Measurements from ENCODE around the gene MARCHF10. TPM values are rescaled to one million over a fixed set of nuclear protein-coding genes. Genes with fewer than 3 reads are reported as not detected.

The MARCHF10 gene
- polyA plus RNA-seq, 1 experiment: 0.43 TPM

GRCh38 chr17:62809656-62810055 is 1.5 kb upstream of the MARCHF10 start:
- Histone ChIP-seq H3K27me3 (ENCODE audit: control insufficient read depth, insufficient read depth, low read length) (no peaks in the 10 kb centered on the region), H3K4me3 (ENCODE audit: low read depth, low read length) (no peak overlapping the region), H3K36me3 (ENCODE audit: control insufficient read depth, insufficient read depth, low read length) (no peaks in the 10 kb centered on the region)
- CTCF ChIA-PET: no interaction called here
- POLR2A ChIA-PET: interaction anchor here (0.6 kb wide), 1 partner anchor 88 kb away, joined by 4 read pairs; no protein-coding TSS in a partner anchor
- no peak for DNase-seq (ENCODE audit: low read depth)
- no peak for TF ChIP-seq CTCF (IDR thresholded peaks at IDR 0.05; ENCODE audit: insufficient read depth, low read depth, low read length)

- POLR2A ChIA-PET: no interaction called here
Measured at GRCh38 chr17:62808576-62808970, 459 bp upstream of the MARCHF10 start.

GRCh38 chr17:62805234-62805633 is 2.9 kb downstream of the MARCHF10 start:
- Histone ChIP-seq H3K27me3 (ENCODE audit: control insufficient read depth, insufficient read depth, low read length) (no peaks in the 10 kb centered on the region), H3K4me3 (ENCODE audit: low read depth, low read length) (no peak overlapping the region), H3K36me3 (ENCODE audit: control insufficient read depth, insufficient read depth, low read length) (no peaks in the 10 kb centered on the region)
- CTCF ChIA-PET: interaction anchor here (1.2 kb wide), 1 partner anchor 14 kb away, joined by 3 read pairs; no protein-coding TSS in a partner anchor
- DNase-seq (ENCODE audit: low read depth): no peak
- no peak for TF ChIP-seq CTCF (IDR thresholded peaks at IDR 0.05; ENCODE audit: insufficient read depth, low read depth, low read length)
- POLR2A ChIA-PET: no interaction called here

More at GRCh38 chr17:62808576-62808970, 459 bp upstream of the MARCHF10 start:
- H3K27me3 ChIP-seq (ENCODE audit: control insufficient read depth, insufficient read depth, low read length): no peaks in the 10 kb centered on the region
- CTCF ChIA-PET: no interaction called here
- no peak for TF ChIP-seq CTCF (IDR thresholded peaks at IDR 0.05; ENCODE audit: insufficient read depth, low read depth, low read length)
- H3K36me3 ChIP-seq (ENCODE audit: control insufficient read depth, insufficient read depth, low read length): no peaks in the 10 kb centered on the region
- no peak overlapping the region for H3K4me3 ChIP-seq (ENCODE audit: low read depth, low read length)
- no peak for DNase-seq (ENCODE audit: low read depth)

GRCh38 chr17:62804822-62805221 is 3.3 kb downstream of the MARCHF10 start:
- H3K27me3 ChIP-seq (ENCODE audit: control insufficient read depth, insufficient read depth, low read length): no peaks in the 10 kb centered on the region
- DNase-seq (ENCODE audit: low read depth): no peak
- CTCF ChIA-PET: interaction anchor here (1.2 kb wide), 1 partner anchor 14 kb away, joined by 3 read pairs; no protein-coding TSS in a partner anchor
- no peak for TF ChIP-seq CTCF (IDR thresholded peaks at IDR 0.05; ENCODE audit: insufficient read depth, low read depth, low read length)
- H3K36me3 ChIP-seq (ENCODE audit: control insufficient read depth, insufficient read depth, low read length): no peaks in the 10 kb centered on the region
- no peak overlapping the region for H3K4me3 ChIP-seq (ENCODE audit: low read depth, low read length)
- POLR2A ChIA-PET: no interaction called here

- ChIA-PET CTCF (no interaction called here), POLR2A (no interaction called here)
- H3K4me3 ChIP-seq (ENCODE audit: low read depth, low read length): no peak overlapping the region
- no peaks in the 10 kb centered on the region for H3K27me3 ChIP-seq (ENCODE audit: control insufficient read depth, insufficient read depth, low read length)
- no peak for TF ChIP-seq CTCF (IDR thresholded peaks at IDR 0.05; ENCODE audit: insufficient read depth, low read depth, low read length)
- DNase-seq (ENCODE audit: low read depth): no peak
- no peaks in the 10 kb centered on the region for H3K36me3 ChIP-seq (ENCODE audit: control insufficient read depth, insufficient read depth, low read length)
Measured at GRCh38 chr17:62804025-62804424, 4.1 kb downstream of the MARCHF10 start.

Data from BJ (cell line).